ENCODE data around the gene PLPPR5.

Gene PLPPR5

DNA sequence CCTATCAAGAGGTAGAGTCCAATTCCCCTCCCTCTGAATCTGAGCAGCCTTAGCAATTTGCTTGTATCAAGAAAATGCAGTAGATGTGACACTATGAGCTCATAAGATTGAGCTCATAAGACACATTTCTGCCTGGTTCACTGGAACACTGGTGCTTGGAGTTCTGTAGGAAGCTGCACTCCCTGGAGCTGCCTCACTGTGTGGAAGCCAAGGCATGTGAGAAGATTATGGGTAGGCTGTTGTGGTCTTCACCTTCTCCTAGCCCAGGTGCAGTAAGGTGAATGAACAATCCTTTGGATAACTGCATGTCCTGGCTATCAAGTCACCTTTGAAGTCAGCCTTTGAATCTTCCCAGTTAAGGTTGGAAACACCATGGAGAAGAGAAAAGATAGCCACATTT is 67.3 kb downstream of the PLPPR5 start:
- TF ChIP-seq, protein P1, sequence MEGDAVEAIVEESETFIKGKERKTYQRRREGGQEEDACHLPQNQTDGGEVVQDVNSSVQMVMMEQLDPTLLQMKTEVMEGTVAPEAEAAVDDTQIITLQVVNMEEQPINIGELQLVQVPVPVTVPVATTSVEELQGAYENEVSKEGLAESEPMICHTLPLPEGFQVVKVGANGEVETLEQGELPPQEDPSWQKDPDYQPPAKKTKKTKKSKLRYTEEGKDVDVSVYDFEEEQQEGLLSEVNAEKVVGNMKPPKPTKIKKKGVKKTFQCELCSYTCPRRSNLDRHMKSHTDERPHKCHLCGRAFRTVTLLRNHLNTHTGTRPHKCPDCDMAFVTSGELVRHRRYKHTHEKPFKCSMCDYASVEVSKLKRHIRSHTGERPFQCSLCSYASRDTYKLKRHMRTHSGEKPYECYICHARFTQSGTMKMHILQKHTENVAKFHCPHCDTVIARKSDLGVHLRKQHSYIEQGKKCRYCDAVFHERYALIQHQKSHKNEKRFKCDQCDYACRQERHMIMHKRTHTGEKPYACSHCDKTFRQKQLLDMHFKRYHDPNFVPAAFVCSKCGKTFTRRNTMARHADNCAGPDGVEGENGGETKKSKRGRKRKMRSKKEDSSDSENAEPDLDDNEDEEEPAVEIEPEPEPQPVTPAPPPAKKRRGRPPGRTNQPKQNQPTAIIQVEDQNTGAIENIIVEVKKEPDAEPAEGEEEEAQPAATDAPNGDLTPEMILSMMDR (IDR thresholded peaks at IDR 0.05; ENCODE audit: control insufficient read depth, insufficient read depth, low read depth, low read length, missing control alignments), result no peak
- H3K4me3 ChIP-seq (ENCODE audit: control insufficient read depth, low read depth, low read length), result no peak overlapping the region
- DNase-seq (ENCODE audit: low read depth), result no peak

- no peak for DNase-seq (ENCODE audit: low read depth)
- TF ChIP-seq, protein P1 (IDR thresholded peaks at IDR 0.05; ENCODE audit: control insufficient read depth, insufficient read depth, low read depth, low read length, missing control alignments), result no peak
Measured at GRCh38 chr1:98932184-98932583, 72.5 kb downstream of the PLPPR5 start.

DNA sequence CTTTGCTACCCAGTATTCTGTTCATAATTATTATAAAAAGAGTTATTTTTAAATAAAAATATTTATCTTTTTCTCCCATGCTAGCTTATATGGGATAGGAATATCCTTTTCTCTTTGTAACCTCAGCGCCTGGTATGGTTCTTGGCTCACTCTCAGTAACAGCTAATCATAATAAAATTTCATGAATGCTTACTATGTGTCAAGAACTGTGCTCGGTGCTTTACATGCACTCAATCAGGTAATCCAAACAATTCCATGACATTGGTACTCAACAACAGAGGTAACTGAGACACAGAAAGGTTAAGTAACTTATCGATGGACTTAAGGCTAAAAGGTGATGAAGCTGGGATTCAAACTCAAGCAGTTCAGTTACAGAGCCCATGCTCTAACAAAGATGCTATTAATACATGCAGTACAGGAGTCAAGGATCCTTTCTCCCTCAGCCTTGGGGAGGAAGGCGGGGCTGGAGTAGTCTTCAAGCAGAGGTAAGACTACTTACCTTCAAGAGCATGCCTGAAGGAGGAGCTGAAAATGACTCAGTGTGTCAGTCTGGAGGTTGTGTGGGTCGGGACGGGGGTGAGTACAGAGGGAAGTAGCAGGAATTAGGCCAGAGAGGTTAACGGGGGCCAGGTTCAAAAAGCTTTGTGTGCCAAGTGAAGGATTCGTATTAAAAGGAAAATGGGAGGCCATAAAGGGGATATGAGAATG is 73.4 kb downstream of the PLPPR5 start:
- DNase-seq (ENCODE audit: low read depth), result no peak
- TF ChIP-seq, protein P1 (IDR thresholded peaks at IDR 0.05; ENCODE audit: control insufficient read depth, insufficient read depth, low read depth, low read length, missing control alignments), result no peak
- H3K4me3 ChIP-seq (ENCODE audit: control insufficient read depth, low read depth, low read length), result no peak overlapping the region

More at GRCh38 chr1:98932184-98932583, 72.5 kb downstream of the PLPPR5 start:
- no peak overlapping the region for H3K4me3 ChIP-seq (ENCODE audit: control insufficient read depth, low read depth, low read length)

DNA sequence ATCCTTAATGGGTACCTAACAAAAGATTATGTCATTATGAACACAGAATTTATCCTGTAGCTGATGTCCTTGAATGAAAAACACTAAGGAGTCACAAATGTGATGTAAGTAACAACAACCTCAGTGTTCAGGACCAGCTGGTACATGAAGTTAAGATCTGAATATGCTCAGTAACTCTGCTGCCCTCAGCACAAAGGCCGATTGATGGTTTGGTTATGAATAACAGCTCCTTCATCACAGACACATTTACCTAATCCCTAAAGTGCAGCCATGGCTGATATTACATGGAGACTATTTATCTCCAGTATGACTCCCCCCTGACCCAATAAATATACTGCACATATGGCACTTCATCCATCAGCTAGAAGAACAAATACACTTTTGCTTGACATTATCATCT is 75.2 kb downstream of the PLPPR5 start:
- TF ChIP-seq, protein P1 (IDR thresholded peaks at IDR 0.05; ENCODE audit: control insufficient read depth, insufficient read depth, low read depth, low read length, missing control alignments), result no peak
- no peak overlapping the region for H3K4me3 ChIP-seq (ENCODE audit: control insufficient read depth, low read depth, low read length)
- DNase-seq (ENCODE audit: low read depth), result no peak

DNA sequence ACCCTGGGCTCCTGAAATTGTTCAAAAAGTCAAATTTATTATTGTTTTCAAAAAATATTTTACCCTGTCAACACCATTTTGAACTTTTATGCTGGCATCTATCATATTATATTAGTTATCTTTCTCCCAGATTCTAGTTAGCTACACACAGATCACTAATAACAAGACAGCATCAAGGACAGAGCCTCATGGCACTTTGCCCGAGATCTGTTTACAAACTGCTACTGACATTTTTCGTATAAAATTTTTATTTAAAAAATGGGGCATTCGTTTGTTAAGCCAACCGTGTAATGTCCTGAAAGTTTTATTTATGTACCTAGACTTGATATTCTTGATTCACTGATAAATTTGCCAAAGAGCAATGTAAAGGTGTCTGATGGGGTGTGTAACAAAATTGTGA is 78.1 kb downstream of the PLPPR5 start:
- no peak for DNase-seq (ENCODE audit: low read depth)
- TF ChIP-seq, protein P1 (IDR thresholded peaks at IDR 0.05; ENCODE audit: control insufficient read depth, insufficient read depth, low read depth, low read length, missing control alignments), result no peak
- H3K4me3 ChIP-seq (ENCODE audit: control insufficient read depth, low read depth, low read length), result no peak overlapping the region

GRCh38 chr1:98924977-98925376 is 79.7 kb downstream of the PLPPR5 start:
- TF ChIP-seq, protein P1 (IDR thresholded peaks at IDR 0.05; ENCODE audit: control insufficient read depth, insufficient read depth, low read depth, low read length, missing control alignments), result no peak
- H3K4me3 ChIP-seq (ENCODE audit: control insufficient read depth, low read depth, low read length), result no peak overlapping the region
- DNase-seq (ENCODE audit: low read depth), result no peak

Measured in AG09309 (cell line).